HG03354 (cell line): ENCODE results near the gene CMTR1.

Experiments used
- ATAC-seq: cut with Tn5 transposase; IDR thresholded peaks from one replicate; pipeline ENCODE4 v1.9.1; 2021; ENCODE audit warnings: mild to moderate bottlenecking; ENCODE audit not compliant: unreplicated experiment, poor library complexity, severe bottlenecking

CMTR1 gene

GRCh38 chr6:37504024-37504423 is 71.0 kb downstream of the CMTR1 start:
- no peak for ATAC-seq

- ATAC-seq: no peak
Measured at GRCh38 chr6:37506479-37506878, 73.5 kb downstream of the CMTR1 start.

GRCh38 chr6:37507077-37507476 is 74.1 kb downstream of the CMTR1 start:
- no peak for ATAC-seq

- no peak for ATAC-seq
Measured at GRCh38 chr6:37507690-37508421, 74.8 kb downstream of the CMTR1 start.

GRCh38 chr6:37511201-37511600 is 78.2 kb downstream of the CMTR1 start:
- no peak for ATAC-seq

- no peak for ATAC-seq
Measured at GRCh38 chr6:37511910-37512399, 78.9 kb downstream of the CMTR1 start.

GRCh38 chr6:37512400-37513011 is 79.5 kb downstream of the CMTR1 start:
- ATAC-seq: no peak

- ATAC-seq: no peak
Measured at GRCh38 chr6:37513155-37513554, 80.1 kb downstream of the CMTR1 start.

GRCh38 chr6:37513576-37513975 is 80.6 kb downstream of the CMTR1 start:
- ATAC-seq: no peak

GRCh38 chr6:37514321-37514771 is 81.3 kb downstream of the CMTR1 start:
- no peak for ATAC-seq

- ATAC-seq: no peak
Measured at GRCh38 chr6:37514837-37515236, 81.8 kb downstream of the CMTR1 start.

GRCh38 chr6:37515712-37516075 is 82.7 kb downstream of the CMTR1 start:
- no peak for ATAC-seq

- ATAC-seq: peak; percentile 70
Measured at GRCh38 chr6:37516076-37516919, 83.3 kb downstream of the CMTR1 start.

- no peak for ATAC-seq
Measured at GRCh38 chr6:37516920-37517405, 83.9 kb downstream of the CMTR1 start.

GRCh38 chr6:37517411-37517812 is 84.4 kb downstream of the CMTR1 start:
- ATAC-seq: no peak

- ATAC-seq: no peak
Measured at GRCh38 chr6:37518116-37518515, 85.1 kb downstream of the CMTR1 start.

- no peak for ATAC-seq
Measured at GRCh38 chr6:37519461-37519860, 86.4 kb downstream of the CMTR1 start.

- no peak for ATAC-seq
Measured at GRCh38 chr6:37520926-37521325, 87.9 kb downstream of the CMTR1 start.

GRCh38 chr6:37521674-37522073 is 88.7 kb downstream of the CMTR1 start:
- ATAC-seq: no peak

GRCh38 chr6:37522836-37523235 is 89.8 kb downstream of the CMTR1 start:
- no peak for ATAC-seq
